Mesenchymal stem cell (in vitro differentiated cells and primary cell): Measurements from ENCODE around the gene RENBP.

ENCODE experiments used
- DNase-seq: peaks from one replicate; pipeline ENCODE4 v3.0.0-alpha.2; 2013
- H2AFZ ChIP-seq: one replicate; pipeline ENCODE4 v1.6.1; 2013; ENCODE audit warnings: low read depth, mild to moderate bottlenecking, control low read depth, inconsistent platforms, low read length, moderate library complexity
- H2AK5ac ChIP-seq: 2 replicates; pipeline ENCODE4 v1.6.1; 2013; ENCODE audit warnings: low read length, moderate library complexity, mild to moderate bottlenecking, inconsistent platforms; ENCODE audit not compliant: severe bottlenecking
- H2BK120ac ChIP-seq: one replicate; pipeline ENCODE4 v1.6.1; 2013; ENCODE audit warnings: low read depth, mild to moderate bottlenecking, inconsistent platforms, low read length, moderate library complexity
- H2BK12ac ChIP-seq, 2 experiments: one replicate each; pipeline ENCODE4 v1.6.1; 2013; ENCODE audit warnings: inconsistent platforms in 2 of 2, low read length in 2 of 2, mild to moderate bottlenecking in 2 of 2, moderate library complexity in 2 of 2, control low read depth in 1 of 2
- H2BK15ac ChIP-seq: one replicate; pipeline ENCODE4 v1.6.1; 2013; ENCODE audit warnings: mild to moderate bottlenecking, low read depth, inconsistent platforms; ENCODE audit not compliant: poor library complexity, severe bottlenecking
- H2BK5ac ChIP-seq: 2 replicates; pipeline ENCODE4 v1.6.1; 2013; ENCODE audit warnings: low read depth, mild to moderate bottlenecking, low read length, control low read depth, inconsistent platforms; ENCODE audit not compliant: poor library complexity, severe bottlenecking
- H3K14ac ChIP-seq, 2 experiments: one replicate each; pipeline ENCODE4 v1.6.1; 2013; ENCODE audit warnings: inconsistent platforms in 2 of 2, low read length in 2 of 2, control low read depth in 1 of 2, mild to moderate bottlenecking in 1 of 2, moderate library complexity in 1 of 2
- H3K18ac ChIP-seq, 2 experiments: one replicate each; pipeline ENCODE4 v1.6.1; 2013; ENCODE audit warnings: inconsistent platforms in 2 of 2, low read length in 2 of 2, control low read depth in 1 of 2, low read depth in 1 of 2, mild to moderate bottlenecking in 1 of 2
- H3K23ac ChIP-seq, 2 experiments: one replicate each; pipeline ENCODE4 v1.6.1; 2013; ENCODE audit warnings: inconsistent platforms in 2 of 2, low read length in 2 of 2, mild to moderate bottlenecking in 2 of 2, moderate library complexity in 2 of 2, control low read depth in 1 of 2
- H3K27ac ChIP-seq: 2 replicates; pipeline ENCODE4 v1.5.1; 2013; ENCODE audit warnings: mild to moderate bottlenecking, moderate library complexity, low read length, control low read depth, inconsistent platforms; ENCODE audit not compliant: poor library complexity, severe bottlenecking
- H3K27me3 ChIP-seq, 2 experiments: 2 replicates each; pipeline versions ENCODE4 v1.6.1 to v1.7.0; 2013; ENCODE audit warnings: low read length in 2 of 2, mild to moderate bottlenecking in 2 of 2, moderate library complexity in 2 of 2, control low read depth in 1 of 2, inconsistent platforms in 1 of 2; ENCODE audit not compliant: control insufficient read depth in 1 of 2, insufficient read depth in 1 of 2
- H3K36me3 ChIP-seq, 2 experiments: 2 replicates each; pipeline versions ENCODE4 v1.6.1 to v1.7.0; 2013; ENCODE audit warnings: low read length in 2 of 2, control low read depth in 1 of 2, inconsistent platforms in 1 of 2, low read depth in 1 of 2, mild to moderate bottlenecking in 1 of 2; ENCODE audit not compliant: insufficient read depth in 2 of 2, control insufficient read depth in 1 of 2
- H3K4ac ChIP-seq, 2 experiments: one replicate each; pipeline ENCODE4 v1.6.1; 2013; ENCODE audit warnings: inconsistent platforms in 2 of 2, low read length in 2 of 2, mild to moderate bottlenecking in 2 of 2, moderate library complexity in 2 of 2, control low read depth in 1 of 2, low read depth in 1 of 2
- H3K4me1 ChIP-seq: 2 replicates; pipeline ENCODE4 v1.6.1; 2013; ENCODE audit warnings: low read depth, low read length, control low read depth; ENCODE audit not compliant: control insufficient read depth, insufficient read depth
- H3K4me2 ChIP-seq: 2 replicates; pipeline ENCODE4 v1.6.1; 2013; ENCODE audit warnings: low read length, mild to moderate bottlenecking, inconsistent platforms; ENCODE audit not compliant: poor library complexity, severe bottlenecking
- H3K4me3 ChIP-seq, 2 experiments: 2 replicates each; pipeline versions ENCODE4 v1.5.1 to v1.7.0; 2013; ENCODE audit warnings: low read length in 2 of 2, mild to moderate bottlenecking in 2 of 2, control low read depth in 1 of 2, low read depth in 1 of 2; ENCODE audit not compliant: insufficient read depth in 1 of 2
- H3K79me1 ChIP-seq: replicated peaks from 2 replicates; pipeline ENCODE4 v1.6.1; 2013; ENCODE audit warnings: mild to moderate bottlenecking, control low read depth, low read length, inconsistent platforms; ENCODE audit not compliant: poor library complexity, severe bottlenecking
- H3K9ac ChIP-seq: 2 replicates; pipeline ENCODE4 v1.7.0; 2013; ENCODE audit warnings: mild to moderate bottlenecking, low read length, moderate library complexity
- H3K9me3 ChIP-seq: 2 replicates; pipeline ENCODE4 v1.7.0; 2013; ENCODE audit warnings: mild to moderate bottlenecking, low read length; ENCODE audit not compliant: control insufficient read depth
- H4K8ac ChIP-seq: one replicate; pipeline ENCODE4 v1.6.1; 2013; ENCODE audit warnings: inconsistent platforms, mild to moderate bottlenecking, low read length, moderate library complexity
- H4K91ac ChIP-seq: one replicate; pipeline ENCODE4 v1.6.1; 2013; ENCODE audit warnings: mild to moderate bottlenecking, low read length, inconsistent platforms
- WGBS: methylation state at CpG from one replicate; pipeline ENCODE4 v1.1.7; 2013; ENCODE audit warnings: mixed read lengths; 5-methylcytosine and 5-hydroxymethylcytosine counted together

Gene RENBP

DNA sequence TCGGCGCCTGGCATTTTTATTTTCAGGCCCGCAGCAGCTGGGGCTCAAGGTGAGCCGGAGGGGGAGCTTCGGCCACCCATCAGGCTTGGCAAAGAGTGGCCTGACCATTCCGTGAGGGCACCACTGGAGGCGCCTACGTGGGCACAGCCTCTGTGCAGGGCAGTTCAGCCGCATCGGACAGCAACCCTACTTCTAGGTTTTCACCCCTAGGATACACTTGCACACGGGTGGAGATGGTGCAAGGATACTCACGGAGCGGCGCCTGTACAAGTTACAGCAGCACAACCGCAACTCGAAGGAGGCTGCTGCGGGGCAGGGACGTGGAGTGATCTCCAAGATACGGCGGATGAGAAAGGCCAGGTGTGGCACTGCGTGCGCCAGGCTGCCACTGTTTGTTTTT is 16.3 kb upstream of the RENBP start:
- H3K27ac ChIP-seq: no peak overlapping the region
- H2BK12ac ChIP-seq: no peak overlapping the region
- H3K4me3 ChIP-seq: no peak overlapping the region
- no peak overlapping the region for H2BK120ac ChIP-seq
- H2BK15ac ChIP-seq: no peak overlapping the region
- H4K91ac ChIP-seq: no peak overlapping the region
- H3K4ac ChIP-seq: no peak overlapping the region
- H3K23ac ChIP-seq: no peak overlapping the region
- H3K18ac ChIP-seq: no peak overlapping the region
- no peak overlapping the region for H3K4me2 ChIP-seq
- peaks cover 75 to 91% of the 10 kb centered on the region in 2 experiments for H3K36me3 ChIP-seq
- H3K4me1 ChIP-seq: peaks cover 4% of the 10 kb centered on the region
- WGBS: 98% methylated on average over 22 of the region's 22 CpGs
- H3K14ac ChIP-seq: no peak overlapping the region
- H3K27me3 ChIP-seq: peaks cover 0 to 4% of the 10 kb centered on the region in 2 experiments
- no peak overlapping the region for H2AK5ac ChIP-seq
- no peak overlapping the region for H2AFZ ChIP-seq
- no peak overlapping the region for H2BK5ac ChIP-seq
- no peak overlapping the region for H3K9ac ChIP-seq
- H3K79me1 ChIP-seq: peaks cover 15% of the 10 kb centered on the region
- DNase-seq: no peak
- H4K8ac ChIP-seq: no peak overlapping the region
- no peaks in the 10 kb centered on the region for H3K9me3 ChIP-seq

- no peak for DNase-seq
- Histone ChIP-seq H2BK5ac (no peak overlapping the region), H2AK5ac (no peak overlapping the region), H3K14ac (no peak overlapping the region), H2BK12ac (no peak overlapping the region), H3K4ac (no peak overlapping the region), H3K79me1 (peaks cover 15% of the 10 kb centered on the region), H3K9me3 (no peaks in the 10 kb centered on the region), H3K9ac (no peak overlapping the region), H2BK120ac (no peak overlapping the region), H4K91ac (no peak overlapping the region), H4K8ac (no peak overlapping the region), H3K36me3 (peaks cover 82 to 94% of the 10 kb centered on the region in 2 experiments), H3K23ac (no peak overlapping the region), H2BK15ac (no peak overlapping the region), H2AFZ (no peak overlapping the region), H3K18ac (no peak overlapping the region), H3K4me2 (no peak overlapping the region), H3K27ac (no peak overlapping the region), H3K4me3 (no peak overlapping the region), H3K4me1 (no peaks in the 10 kb centered on the region), H3K27me3 (peaks cover 0 to 4% of the 10 kb centered on the region in 2 experiments)
- 100% methylated on average over 7 of the region's 16 CpGs for WGBS
Observed at GRCh38 chrX:153960077-153960476, 15.6 kb upstream of the RENBP start.

GRCh38 chrX:153959649-153960048 is 15.2 kb upstream of the RENBP start:
- H3K27ac ChIP-seq: no peak overlapping the region
- H3K36me3 ChIP-seq: peaks cover 85 to 98% of the 10 kb centered on the region in 2 experiments
- H3K23ac ChIP-seq: no peak overlapping the region
- no peak overlapping the region for H3K14ac ChIP-seq
- H3K79me1 ChIP-seq: peaks cover 15% of the 10 kb centered on the region
- no peak overlapping the region for H3K4me2 ChIP-seq
- no peak overlapping the region for H2AFZ ChIP-seq
- no peaks in the 10 kb centered on the region for H3K4me1 ChIP-seq
- no peak overlapping the region for H3K18ac ChIP-seq
- H3K27me3 ChIP-seq: peaks cover 0 to 4% of the 10 kb centered on the region in 2 experiments
- no peak overlapping the region for H4K91ac ChIP-seq
- H3K9ac ChIP-seq: no peak overlapping the region
- no peak overlapping the region for H2BK120ac ChIP-seq
- H3K4me3 ChIP-seq: no peak overlapping the region
- no peak overlapping the region for H3K4ac ChIP-seq
- no peak overlapping the region for H2BK5ac ChIP-seq
- DNase-seq: no peak
- no peak overlapping the region for H2BK12ac ChIP-seq
- no peak overlapping the region for H2AK5ac ChIP-seq
- H3K9me3 ChIP-seq: no peaks in the 10 kb centered on the region
- 99% methylated on average over 12 of the region's 15 CpGs for WGBS
- no peak overlapping the region for H4K8ac ChIP-seq
- H2BK15ac ChIP-seq: no peak overlapping the region

GRCh38 chrX:153958605-153959004 is 14.2 kb upstream of the RENBP start:
- Histone ChIP-seq H3K36me3 (peaks cover 96 to 98% of the 10 kb centered on the region in 2 experiments), H2BK5ac (no peak overlapping the region), H2AFZ (no peak overlapping the region), H3K18ac (no peak overlapping the region), H3K4me2 (no peak overlapping the region), H3K27ac (no peak overlapping the region), H3K4ac (no peak overlapping the region), H4K8ac (no peak overlapping the region), H3K23ac (no peak overlapping the region), H2BK15ac (no peak overlapping the region), H3K14ac (no peak overlapping the region), H3K79me1 (peaks cover 17% of the 10 kb centered on the region), H3K9me3 (no peaks in the 10 kb centered on the region), H3K4me1 (no peaks in the 10 kb centered on the region), H2AK5ac (no peak overlapping the region), H3K9ac (no peak overlapping the region), H4K91ac (no peak overlapping the region), H2BK12ac (no peak overlapping the region), H3K27me3 (no peaks in the 10 kb centered on the region), H2BK120ac (no peak overlapping the region), H3K4me3 (no peak overlapping the region)
- no peak for DNase-seq
- WGBS: 96% methylated on average over 9 of the region's 14 CpGs
